Measurements from ENCODE around the gene ATG9B. TPM values are rescaled to one million over a fixed set of nuclear protein-coding genes. Genes with fewer than 3 reads are reported as not detected.

Gene ATG9B
- total and polyA plus RNA-seq, 2 donors (not counting 1 experiment from before 2014, with no cell fraction given): under 0.01 to 0.03 TPM

- no peaks in the 10 kb centered on the region for H4K20me1 ChIP-seq (ENCODE audit: control insufficient read depth, extremely low read depth, insufficient read depth, low read length)
- peaks cover 11% of the 10 kb centered on the region for H3K4me1 ChIP-seq (ENCODE audit: control insufficient read depth, extremely low read depth, insufficient read depth, low read length)
- no peak overlapping the region for H3K4me3 ChIP-seq (replicated peaks in 1 of 4; ENCODE audit: control extremely low read depth in 1 of 4, insufficient read depth in 1 of 4, low read depth in 3 of 4, low read length in 4 of 4)
- DNase-seq (ENCODE audit: low read depth in 2 of 2): no peak
- H3K4me2 ChIP-seq (ENCODE audit: extremely low read depth, insufficient read depth, low read length): no peak overlapping the region
- peaks cover 33% of the 10 kb centered on the region for H3K79me2 ChIP-seq (ENCODE audit: control insufficient read depth, insufficient read depth, low read length)
- TF ChIP-seq CTCF (conservative IDR thresholded peaks at IDR 0.05 in 1 of 2, IDR thresholded peaks at IDR 0.05 in 1 of 2; ENCODE audit: low read depth in 1 of 2, low read length in 2 of 2) (no peak), EZH2 (IDR thresholded peaks at IDR 0.05; ENCODE audit: low read length, missing control alignments) (no peak)
- H3K36me3 ChIP-seq (ENCODE audit: control insufficient read depth, insufficient read depth, low read length): peaks cover 29% of the 10 kb centered on the region
- no peak overlapping the region for H3K9ac ChIP-seq (ENCODE audit: insufficient read depth, low read length)
- no peak overlapping the region for H2AFZ ChIP-seq (ENCODE audit: low read length)
- no peak overlapping the region for H3K27ac ChIP-seq (ENCODE audit: insufficient read depth, low read length)
- H3K27me3 ChIP-seq (ENCODE audit: control insufficient read depth, insufficient read depth, low read length): no peaks in the 10 kb centered on the region
- no peaks in the 10 kb centered on the region for H3K9me3 ChIP-seq (ENCODE audit: control insufficient read depth, insufficient read depth, low read depth, low read length)
These were observed 40.2 kb upstream of the ATG9B start for GRCh38 chr7:151064454-151064853.

- TF ChIP-seq EZH2 (IDR thresholded peaks at IDR 0.05; ENCODE audit: low read length, missing control alignments) (no peak), CTCF (conservative IDR thresholded peaks at IDR 0.05 in 1 of 2, IDR thresholded peaks at IDR 0.05 in 1 of 2; ENCODE audit: low read depth in 1 of 2, low read length in 2 of 2) (no peak)
- Histone ChIP-seq H3K27me3 (ENCODE audit: control insufficient read depth, insufficient read depth, low read length) (no peaks in the 10 kb centered on the region), H3K9me3 (ENCODE audit: control insufficient read depth, insufficient read depth, low read depth, low read length) (no peaks in the 10 kb centered on the region), H2AFZ (ENCODE audit: low read length) (no peak overlapping the region), H3K36me3 (ENCODE audit: control insufficient read depth, insufficient read depth, low read length) (peaks cover 23% of the 10 kb centered on the region), H4K20me1 (ENCODE audit: control insufficient read depth, extremely low read depth, insufficient read depth, low read length) (no peaks in the 10 kb centered on the region), H3K4me2 (ENCODE audit: extremely low read depth, insufficient read depth, low read length) (no peak overlapping the region), H3K9ac (ENCODE audit: insufficient read depth, low read length) (no peak overlapping the region), H3K79me2 (ENCODE audit: control insufficient read depth, insufficient read depth, low read length) (peaks cover 33% of the 10 kb centered on the region), H3K4me1 (ENCODE audit: control insufficient read depth, extremely low read depth, insufficient read depth, low read length) (peaks cover 20% of the 10 kb centered on the region), H3K27ac (ENCODE audit: insufficient read depth, low read length) (no peak overlapping the region), H3K4me3 (replicated peaks in 1 of 4; ENCODE audit: control extremely low read depth in 1 of 4, insufficient read depth in 1 of 4, low read depth in 3 of 4, low read length in 4 of 4) (no peak overlapping the region)
- DNase-seq (ENCODE audit: low read depth in 2 of 2): peak; percentile 64 to 67
These were observed 38.9 kb upstream of the ATG9B start for GRCh38 chr7:151063212-151063561.

- TF ChIP-seq CTCF (conservative IDR thresholded peaks at IDR 0.05 in 1 of 2, IDR thresholded peaks at IDR 0.05 in 1 of 2; ENCODE audit: low read depth in 1 of 2, low read length in 2 of 2): no peak
- TF ChIP-seq EZH2 (IDR thresholded peaks at IDR 0.05; ENCODE audit: low read length, missing control alignments): no peak
- Histone ChIP-seq H3K4me2 (ENCODE audit: extremely low read depth, insufficient read depth, low read length) (peak overlapping the region; percentile 54), H4K20me1 (ENCODE audit: control insufficient read depth, extremely low read depth, insufficient read depth, low read length) (no peaks in the 10 kb centered on the region), H3K27ac (ENCODE audit: insufficient read depth, low read length) (peak overlapping the region; percentile 56), H3K79me2 (ENCODE audit: control insufficient read depth, insufficient read depth, low read length) (peaks cover 33% of the 10 kb centered on the region), H3K4me3 (replicated peaks in 1 of 4; ENCODE audit: control extremely low read depth in 1 of 4, insufficient read depth in 1 of 4, low read depth in 3 of 4, low read length in 4 of 4) (peak overlapping the region in 1 of 4 experiments; percentile 34), H2AFZ (ENCODE audit: low read length) (no peak overlapping the region), H3K4me1 (ENCODE audit: control insufficient read depth, extremely low read depth, insufficient read depth, low read length) (peaks cover 20% of the 10 kb centered on the region), H3K9ac (ENCODE audit: insufficient read depth, low read length) (no peak overlapping the region), H3K27me3 (ENCODE audit: control insufficient read depth, insufficient read depth, low read length) (no peaks in the 10 kb centered on the region), H3K36me3 (ENCODE audit: control insufficient read depth, insufficient read depth, low read length) (peaks cover 18% of the 10 kb centered on the region), H3K9me3 (ENCODE audit: control insufficient read depth, insufficient read depth, low read depth, low read length) (no peaks in the 10 kb centered on the region)
- peak; percentile 59 to 88 for DNase-seq (ENCODE audit: low read depth in 2 of 2)
These were observed 38.3 kb upstream of the ATG9B start for GRCh38 chr7:151062399-151063211.

All from fibroblast of lung (primary cell).